HEK293T (cell line): ENCODE measurements around the gene ZNF579.

Source experiments
- FOXA1 ChIP-seq: fragments of 450-650 bp; IDR thresholded peaks from 2 replicates; pipeline ENCODE4 v1.6.1; 2016; ENCODE audit warnings: mild to moderate bottlenecking
- SUZ12 ChIP-seq: fragments of 450-650 bp; IDR thresholded peaks from 2 replicates; pipeline ENCODE4 v1.6.1; 2016; ENCODE audit warnings: mild to moderate bottlenecking

DNA sequence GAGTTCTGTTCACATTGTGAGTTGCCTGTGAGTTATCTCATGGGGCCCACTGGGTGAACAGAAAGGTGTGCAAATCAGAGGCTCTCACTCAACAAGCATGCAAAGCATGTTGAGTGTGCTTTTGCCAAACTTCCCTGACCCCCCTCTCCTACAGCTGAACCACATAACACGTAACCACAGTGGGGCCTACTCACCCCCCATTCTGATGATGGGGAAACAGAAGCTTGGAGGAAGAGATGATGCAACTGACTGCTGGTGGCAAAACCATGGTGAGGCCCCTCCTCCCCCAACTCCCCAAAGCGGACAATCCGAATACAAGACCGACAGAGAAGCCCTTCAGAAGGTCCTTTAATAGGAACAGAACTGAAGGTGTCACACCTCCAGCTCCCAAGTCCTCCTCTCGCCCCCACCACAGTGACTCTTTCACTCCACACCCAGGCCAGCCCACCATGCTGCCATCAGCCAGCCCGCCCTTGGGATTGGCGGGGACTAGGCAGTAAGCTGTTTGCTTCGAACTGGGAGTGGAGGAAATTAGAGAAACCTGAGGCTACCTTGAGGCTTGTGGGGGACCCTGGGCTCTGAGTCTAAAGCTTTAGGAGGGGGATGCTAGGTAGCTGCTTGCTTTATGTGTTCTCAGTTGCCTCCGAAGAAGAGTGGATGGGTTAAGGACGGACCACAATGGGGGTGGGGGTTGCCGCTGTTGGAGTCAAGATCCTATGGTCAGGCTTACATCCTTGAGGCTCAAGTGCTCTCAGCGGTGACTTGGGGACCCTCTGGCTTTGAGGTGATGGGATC lies 40.0 kb upstream of the ZNF579 start:
- TF ChIP-seq SUZ12 (no peak), FOXA1 (no peak)
